GM19455 (cell line): Measurements from ENCODE around the gene FOXD2.

Source experiments
- ATAC-seq: cut with Tn5 transposase; IDR thresholded peaks from one replicate; pipeline ENCODE4 v1.9.1; 2021; ENCODE audit not compliant: unreplicated experiment

The FOXD2 gene

DNA sequence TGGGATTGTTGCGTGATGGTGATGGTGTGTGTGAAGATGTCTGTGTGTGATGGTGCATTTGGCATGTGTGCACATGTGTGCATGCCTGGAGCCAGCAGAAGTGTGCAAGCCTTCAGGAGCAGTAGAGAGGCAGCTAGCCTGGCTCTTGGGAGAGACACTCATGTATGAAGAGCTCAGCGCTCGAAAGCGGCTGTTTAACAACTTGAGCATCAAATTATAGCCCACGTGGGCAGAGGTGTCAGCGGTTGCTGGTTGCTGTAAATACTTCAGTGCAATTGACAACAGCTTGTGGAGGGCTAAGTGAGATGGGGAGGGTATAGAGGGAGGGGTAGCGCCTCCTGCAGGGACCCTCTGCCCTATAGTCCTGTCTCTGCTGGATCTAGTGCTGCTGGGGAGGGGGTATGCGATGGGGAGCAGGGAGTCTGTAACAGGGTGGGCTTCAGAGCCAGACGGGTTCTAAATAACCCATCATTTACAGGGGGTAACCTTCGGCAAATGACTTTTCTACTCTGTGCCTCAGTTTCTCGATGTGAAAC, 21.5 kb downstream of the FOXD2 start:
- ATAC-seq: no peak

DNA sequence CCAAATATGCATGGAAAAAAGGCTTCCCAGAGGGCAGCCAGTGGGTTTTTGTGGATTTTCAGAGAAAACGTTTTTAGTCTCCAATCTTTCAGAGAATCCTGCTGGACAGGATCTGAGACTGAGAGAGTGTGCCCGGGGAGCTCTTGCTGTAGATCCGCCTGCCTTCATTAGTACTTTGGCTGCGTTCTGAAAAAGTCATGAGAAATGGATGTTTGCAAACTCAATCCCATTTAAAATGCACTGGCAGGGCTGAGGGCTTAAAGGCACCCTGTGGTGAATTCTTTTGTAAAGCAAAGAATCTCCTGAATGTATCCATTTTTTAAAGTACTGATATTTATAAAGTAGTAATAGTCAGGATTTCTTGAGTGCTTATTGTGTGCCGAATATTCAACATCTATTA, 22.2 kb downstream of the FOXD2 start:
- no peak for ATAC-seq

DNA sequence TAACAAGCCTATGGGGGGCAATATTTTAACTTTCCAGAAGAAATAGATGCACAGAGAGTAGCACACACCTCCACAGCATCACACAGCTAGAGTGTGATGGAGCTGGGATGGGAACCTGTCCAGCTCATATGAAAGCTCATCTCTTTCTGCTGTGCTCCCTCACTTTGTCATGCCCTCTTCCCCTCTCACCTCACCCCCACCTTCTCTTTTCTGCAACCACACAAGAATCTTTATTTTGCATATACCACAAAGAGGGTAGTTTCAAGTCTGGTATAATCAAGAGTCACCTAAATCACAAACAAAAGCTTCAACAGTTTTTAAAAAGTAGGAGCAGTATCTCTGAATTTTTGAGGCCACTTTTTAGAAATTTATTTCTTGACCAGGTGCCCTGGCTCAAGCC, 22.6 kb downstream of the FOXD2 start:
- ATAC-seq: no peak

DNA sequence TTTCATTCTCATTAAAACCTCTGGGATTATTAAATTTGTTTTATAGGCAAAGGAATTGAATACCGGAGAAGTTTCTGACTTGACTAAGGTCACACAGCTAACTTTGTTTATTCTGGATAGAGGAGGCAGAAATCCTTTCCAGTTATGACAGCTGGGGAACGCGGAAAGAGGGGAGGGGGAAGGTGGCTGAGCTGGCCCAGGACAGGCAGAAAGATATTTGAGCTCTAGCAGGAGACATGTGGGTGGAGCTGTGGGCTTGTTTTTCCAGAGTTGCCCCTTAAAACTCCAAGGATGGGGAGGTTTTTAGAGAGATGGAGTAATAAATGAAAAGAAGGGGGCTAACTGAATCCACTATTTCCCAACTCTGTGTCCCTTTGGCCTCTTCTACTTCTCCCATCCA, 27.8 kb downstream of the FOXD2 start:
- ATAC-seq: no peak

DNA sequence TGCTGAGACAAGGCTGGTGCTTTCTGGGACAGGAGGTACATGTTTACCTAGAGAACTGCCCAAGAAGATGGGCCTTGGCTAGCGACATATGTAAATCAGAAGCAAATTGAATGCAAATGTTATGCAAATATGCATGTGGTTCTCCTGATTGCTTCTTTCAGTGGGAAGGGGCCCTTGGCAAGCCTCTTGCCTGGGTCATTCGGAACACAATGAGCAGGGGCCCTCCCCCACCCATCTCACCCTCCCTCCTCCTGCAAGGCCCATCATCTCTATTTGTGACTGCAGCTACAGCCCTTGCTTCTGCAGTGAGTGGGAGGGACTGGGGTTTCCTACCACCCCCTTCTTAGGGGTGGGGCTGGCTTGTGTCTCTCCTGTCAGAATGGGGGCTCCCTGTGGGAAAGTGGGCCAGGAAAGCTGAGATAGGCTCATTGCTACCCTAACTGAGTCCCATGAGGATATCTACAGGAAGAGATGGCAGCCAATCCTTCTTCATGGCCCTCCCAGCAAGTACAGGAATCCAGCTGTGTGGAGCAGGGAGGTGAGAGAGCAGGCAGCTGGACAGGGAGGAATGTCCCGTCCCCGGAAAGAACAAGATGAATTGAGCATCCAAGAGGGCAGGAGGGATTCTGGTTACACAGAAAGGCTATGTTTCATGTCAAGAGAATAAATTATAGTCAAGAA, 31.0 kb downstream of the FOXD2 start:
- no peak for ATAC-seq

DNA sequence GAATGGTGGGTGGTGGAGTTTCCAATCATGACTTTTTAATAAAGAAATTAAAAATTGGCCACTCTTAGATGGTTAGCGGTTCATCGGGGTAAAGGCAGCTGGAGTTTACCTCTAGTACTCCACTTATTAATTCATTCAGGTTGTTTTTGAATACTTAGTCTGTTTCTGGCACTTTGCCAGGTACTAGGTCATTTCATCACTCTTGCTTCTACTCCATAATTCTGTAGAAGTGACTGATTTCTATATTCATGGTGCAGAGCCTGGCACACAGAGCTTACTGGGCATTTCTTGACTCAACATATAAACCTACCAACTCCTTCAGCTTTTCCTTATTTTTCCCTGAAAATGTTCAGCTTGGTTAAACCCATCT, 31.5 kb downstream of the FOXD2 start:
- ATAC-seq: no peak

DNA sequence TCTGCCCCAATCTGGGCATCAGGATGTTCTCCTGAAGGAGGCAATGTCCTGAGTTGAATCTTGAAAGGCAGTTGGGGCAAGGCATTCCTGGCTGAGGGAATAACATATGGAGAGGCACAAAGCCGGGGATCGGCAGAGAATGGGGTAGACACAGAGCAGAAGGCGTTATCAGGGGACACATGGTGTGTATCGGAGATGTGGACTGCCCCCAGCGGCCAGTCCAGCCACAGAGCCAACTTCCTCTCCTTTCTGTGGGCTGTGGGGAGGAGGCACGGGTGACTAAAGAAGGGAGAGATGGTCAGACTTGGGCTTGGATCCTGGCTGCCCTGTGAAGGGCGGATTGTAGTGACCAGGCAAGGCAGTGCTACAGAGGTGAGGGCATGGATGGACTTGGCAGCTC, 32.1 kb downstream of the FOXD2 start:
- ATAC-seq: no peak

DNA sequence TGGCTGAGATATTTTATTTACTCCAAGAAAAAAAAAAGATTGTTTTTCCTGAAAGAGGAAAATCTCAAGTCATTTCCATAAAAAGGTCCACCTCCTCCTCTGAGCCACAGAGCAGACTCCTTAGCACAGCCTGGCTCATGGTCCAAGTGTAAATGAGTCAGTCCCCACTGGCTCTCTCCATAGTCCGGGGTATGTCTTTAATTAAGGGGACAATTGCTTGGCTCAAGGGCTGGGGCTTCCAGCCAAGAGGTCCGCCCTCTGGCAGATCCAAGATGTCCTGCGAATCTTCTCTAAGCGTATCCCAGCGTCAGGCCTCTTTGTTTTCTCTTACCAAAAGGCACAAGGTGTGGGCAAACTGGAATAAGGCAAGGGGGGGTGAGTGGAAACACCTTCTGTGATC, 33.3 kb downstream of the FOXD2 start:
- ATAC-seq: no peak

DNA sequence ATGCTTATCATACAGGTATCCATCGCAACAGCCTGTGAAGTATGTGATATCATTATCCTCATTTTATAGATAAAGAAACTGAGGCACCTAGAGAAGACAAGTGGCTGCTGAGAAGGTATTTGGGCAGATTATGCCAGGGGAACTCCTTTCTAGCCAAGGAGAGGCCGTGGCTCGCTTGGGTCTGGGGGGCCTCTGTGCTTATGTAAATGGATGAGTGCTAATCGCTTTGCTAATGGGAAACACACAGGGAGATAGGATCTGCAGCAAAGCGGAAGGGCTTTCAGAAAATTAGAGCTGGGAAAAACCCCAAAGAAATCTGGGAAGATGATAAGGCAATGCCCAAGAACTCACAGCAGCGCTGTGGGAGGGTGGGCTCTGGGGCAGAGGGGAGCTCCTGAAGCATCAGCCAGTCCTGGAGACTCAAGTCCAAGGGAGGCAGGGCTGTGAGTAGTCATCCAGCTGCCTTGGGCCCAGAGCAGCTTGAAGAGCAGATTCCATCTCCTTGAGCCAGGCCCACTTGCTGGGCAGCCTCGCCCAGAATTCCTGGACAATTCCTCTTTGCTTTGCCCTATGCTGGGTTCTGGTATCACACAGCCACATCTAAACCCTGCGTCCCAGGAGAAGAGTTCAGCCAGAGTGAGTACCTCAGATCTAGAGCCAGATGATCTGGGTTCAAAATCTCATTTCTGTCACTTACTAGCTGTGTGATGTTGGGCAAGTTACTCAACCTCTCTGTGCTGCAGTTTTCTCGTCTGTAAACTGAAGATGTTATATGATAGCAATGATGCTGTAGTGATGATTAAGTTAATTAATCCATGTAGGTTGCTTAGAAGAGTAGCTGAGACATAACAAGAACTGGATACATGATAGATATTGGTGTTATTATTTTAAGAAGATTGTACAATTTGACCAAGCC, 36.7 kb downstream of the FOXD2 start:
- ATAC-seq: no peak

DNA sequence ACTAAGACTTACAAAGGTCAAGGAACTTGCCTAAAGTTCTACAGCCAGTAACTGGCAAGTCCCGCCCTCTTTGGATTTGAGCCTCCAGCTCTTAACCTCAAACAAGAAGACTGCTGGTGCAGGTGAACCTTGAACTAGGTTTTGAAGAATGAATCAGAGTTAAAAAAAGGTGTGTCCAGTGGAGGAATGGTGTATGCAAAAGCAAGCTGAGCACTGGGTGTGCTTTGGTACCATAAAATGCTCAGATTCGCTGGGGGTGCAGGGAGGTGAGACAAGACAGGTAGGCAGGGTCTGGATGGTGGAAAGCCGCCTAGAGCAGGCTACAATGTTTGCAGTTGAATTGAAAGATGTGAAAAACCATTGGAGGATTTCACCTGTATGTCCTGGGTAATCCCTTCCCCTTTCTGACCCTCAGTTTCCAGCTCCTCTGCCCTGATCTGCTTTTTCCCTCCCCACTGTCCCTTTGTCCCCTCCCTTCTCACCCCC, 39.8 kb downstream of the FOXD2 start:
- ATAC-seq: no peak

DNA sequence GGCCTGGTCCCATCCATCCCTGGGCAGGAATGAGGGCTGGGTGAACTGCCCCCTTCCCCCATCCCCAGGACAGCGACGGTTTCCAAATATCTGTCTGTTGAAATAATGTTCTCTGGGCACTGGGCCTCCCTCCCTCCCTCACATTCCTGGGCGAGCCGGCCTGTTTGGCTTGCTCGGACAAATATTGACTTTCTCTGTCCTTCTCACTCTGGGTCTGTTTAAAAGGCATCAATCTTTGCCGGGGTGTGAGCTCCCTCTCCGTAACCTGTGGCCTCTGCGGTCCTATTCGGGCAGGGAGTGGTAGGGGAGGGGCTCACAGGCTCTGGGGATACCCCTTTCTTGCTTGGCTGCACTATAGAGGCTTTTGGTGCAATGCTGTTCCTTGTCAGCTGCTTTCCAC, 40.2 kb downstream of the FOXD2 start:
- no peak for ATAC-seq

DNA sequence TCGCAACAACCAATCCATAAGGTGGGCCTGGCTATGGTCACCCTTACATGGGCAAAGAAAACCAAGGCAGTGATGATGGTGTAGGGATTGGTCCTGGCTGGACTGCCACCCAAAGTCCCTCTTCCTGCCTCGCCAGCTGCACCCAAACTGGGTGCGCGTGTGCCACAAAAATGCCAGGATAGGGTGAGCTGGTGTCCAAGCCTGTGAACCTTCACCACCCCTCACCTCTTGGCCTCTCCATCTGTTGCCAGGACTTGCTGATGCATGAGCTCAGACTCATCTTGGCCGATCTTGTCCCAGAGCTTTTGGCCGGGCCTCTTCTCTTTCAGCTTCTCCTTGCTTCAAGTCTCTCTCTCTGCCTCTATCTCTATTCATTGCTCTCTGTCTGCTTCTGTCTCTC, 41.8 kb downstream of the FOXD2 start:
- ATAC-seq: no peak

DNA sequence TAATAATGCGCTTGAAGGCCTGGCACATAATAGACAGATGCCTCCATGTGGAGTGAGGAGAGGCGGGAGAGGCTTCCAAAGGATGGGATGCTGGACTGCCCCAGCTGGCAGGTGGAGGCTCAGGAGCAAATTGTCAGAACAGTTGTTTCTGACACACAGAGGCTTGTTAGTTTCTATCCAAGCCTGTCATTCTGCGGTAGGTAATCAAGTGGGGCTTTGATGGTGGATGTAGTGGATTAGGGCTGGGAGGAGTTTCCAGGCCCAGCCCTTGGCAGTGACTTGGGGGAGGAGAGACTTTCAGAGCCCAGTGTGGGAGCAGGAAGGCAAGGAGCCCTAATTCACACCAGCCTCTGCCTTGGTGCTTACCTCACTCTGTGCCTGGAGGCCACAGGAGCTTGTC, 44.1 kb downstream of the FOXD2 start:
- ATAC-seq: no peak

DNA sequence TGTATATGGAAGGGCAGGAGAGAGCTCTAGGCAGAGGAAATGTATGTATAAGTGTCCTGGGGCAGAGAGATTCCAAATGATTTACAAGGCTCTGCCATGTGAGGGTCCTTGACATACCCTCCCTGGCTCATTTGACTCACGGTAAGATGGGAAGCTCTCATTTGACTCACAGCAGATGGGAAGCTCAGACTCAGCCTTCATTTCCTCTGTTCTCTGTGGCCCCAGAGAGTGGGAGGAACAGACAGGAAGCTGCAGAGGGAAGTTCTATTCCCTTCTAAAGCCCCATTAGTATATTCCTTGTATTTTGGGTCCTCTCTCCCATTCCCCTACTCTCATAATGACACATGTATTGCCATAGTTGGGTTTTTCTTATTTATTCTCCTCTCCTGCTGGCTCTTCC, 44.9 kb downstream of the FOXD2 start:
- ATAC-seq: no peak

DNA sequence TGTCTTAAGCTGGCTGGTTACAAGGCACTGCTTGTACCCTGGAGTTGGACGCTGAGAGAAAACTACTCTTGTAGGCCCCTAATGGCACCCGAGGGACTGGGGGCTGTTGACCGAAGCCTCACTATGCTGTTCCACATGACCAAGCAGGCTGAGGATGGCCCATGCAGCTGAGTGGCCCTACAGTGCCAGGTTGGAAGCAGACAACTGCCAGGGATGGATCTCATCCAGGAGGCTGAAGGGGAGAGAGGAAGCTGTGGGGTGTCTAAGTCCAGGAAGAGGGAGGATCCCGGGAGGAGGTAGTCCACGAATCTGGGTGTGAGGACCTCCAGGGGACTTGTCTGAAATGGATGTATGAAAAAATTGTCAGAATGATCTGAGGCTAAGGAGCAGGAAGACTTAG, 45.8 kb downstream of the FOXD2 start:
- no peak for ATAC-seq

DNA sequence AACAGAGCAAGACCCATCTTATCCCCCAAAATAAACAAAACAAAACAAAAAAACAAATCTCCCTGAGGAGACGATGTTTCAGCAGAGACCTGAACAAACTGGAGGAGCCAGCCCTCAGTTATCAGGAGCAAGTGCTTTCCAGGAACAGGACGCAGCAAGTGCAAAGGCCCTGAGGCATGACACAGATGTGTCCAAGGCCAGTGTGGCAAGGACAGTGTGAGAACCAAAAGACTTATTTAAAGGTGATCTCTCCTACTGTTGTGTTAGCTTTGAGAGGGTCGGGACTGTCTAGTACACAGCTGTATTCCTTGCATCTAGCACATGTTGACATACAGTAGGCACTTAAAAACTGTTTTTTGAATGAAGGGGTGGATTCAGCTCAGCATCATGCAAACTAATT, 48.0 kb downstream of the FOXD2 start:
- ATAC-seq: no peak

DNA sequence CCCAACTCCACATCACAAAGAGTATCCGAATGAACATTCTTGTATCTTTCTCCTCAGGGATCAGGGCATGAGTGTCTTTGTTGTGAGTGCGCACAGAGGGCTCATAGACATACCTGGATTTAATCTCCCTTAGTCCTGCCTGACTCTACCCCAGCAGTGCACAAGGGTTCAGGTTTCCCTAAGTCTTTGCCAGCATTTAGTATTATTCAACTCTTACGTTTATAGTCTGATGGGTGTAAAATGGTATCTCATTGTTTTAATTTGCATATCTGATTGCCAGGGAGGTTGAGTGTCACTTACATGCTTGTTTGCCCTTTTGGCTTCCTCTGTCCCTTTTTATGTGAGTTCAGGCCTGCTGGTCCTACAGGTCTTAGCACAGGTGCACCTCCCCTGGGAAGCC, 49.5 kb downstream of the FOXD2 start:
- ATAC-seq: no peak

DNA sequence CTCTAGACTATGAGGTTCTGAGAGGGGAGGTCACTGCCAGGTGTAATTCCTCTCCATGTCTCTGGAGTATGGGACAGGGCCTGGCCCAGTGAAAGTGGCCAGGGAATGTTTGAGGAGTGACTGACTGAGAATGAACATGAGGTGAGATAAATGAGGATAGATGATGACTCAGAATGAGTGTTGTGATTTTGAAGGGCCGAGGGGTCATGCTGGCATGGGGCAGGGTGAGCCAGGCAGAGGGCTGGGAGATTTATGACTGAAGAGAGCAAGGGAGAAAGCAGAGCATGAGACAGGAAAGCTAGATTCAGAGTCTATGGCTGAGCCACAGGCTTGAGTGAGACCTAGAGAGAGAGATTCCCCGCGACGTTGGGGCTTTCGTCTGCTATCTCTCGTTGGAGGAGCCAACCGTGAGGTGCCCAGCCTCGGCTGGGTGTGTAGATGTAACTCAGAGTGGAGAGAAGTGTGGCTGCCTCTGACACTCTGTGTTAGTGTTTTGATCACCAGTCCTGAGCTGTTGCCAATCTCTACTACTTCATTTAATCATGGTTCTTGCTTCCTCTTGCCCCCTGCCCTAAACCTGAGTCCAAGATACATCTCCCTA, 50.1 kb downstream of the FOXD2 start:
- ATAC-seq: no peak
